ENCODE results near the gene PACRG.

PACRG gene

GRCh38 chr6:163364641-163365040 is 636.9 kb downstream of the PACRG start:
- no peak overlapping the region for H3K4me3 ChIP-seq (ENCODE audit: low read depth in 1 of 2, low read length in 2 of 2)
- no peak overlapping the region for H3K9ac ChIP-seq (ENCODE audit: low read depth in 1 of 2, low read length in 2 of 2)
- H3K9me3 ChIP-seq (ENCODE audit: control insufficient read depth in 1 of 2, low read length in 2 of 2), result no peaks in the 10 kb centered on the region
- H3K27me3 ChIP-seq (ENCODE audit: control insufficient read depth in 1 of 2, insufficient read depth in 2 of 2, low read length in 2 of 2), result no peaks in the 10 kb centered on the region
- H3K36me3 ChIP-seq (ENCODE audit: control insufficient read depth in 1 of 2, insufficient read depth in 2 of 2, low read length in 2 of 2), result no peaks in the 10 kb centered on the region
- no peak overlapping the region for H3K27ac ChIP-seq (ENCODE audit: low read depth, low read length)
- H3K4me1 ChIP-seq (ENCODE audit: control insufficient read depth in 1 of 2, insufficient read depth in 2 of 2, low read length in 2 of 2), result no peaks in the 10 kb centered on the region
